ENCODE data around the gene HSD17B1. TPM values are rescaled to one million over a fixed set of nuclear protein-coding genes. Genes with fewer than 3 reads are reported as not detected.
"Not testable (repeated sequence)": the region's sequence is repeated elsewhere in the genome, so short reads cannot be mapped to it uniquely, and the experiment has no call there.

HSD17B1 gene
- total RNA-seq, 2 donors from 2014 or later: 0.14 to 2.8 TPM

GRCh38 chr17:42553866-42554249 lies 1.1 kb downstream of the HSD17B1 start:
- ATAC-seq (ENCODE audit: insufficient number of reproducible peaks, low FRiP score, low read depth) (no peak), DNase-seq (ENCODE audit: low spot score) (no peak)
- peak overlapping the region; percentile 93 for H3K4me3 ChIP-seq
- H3K36me3 ChIP-seq: no peaks in the 10 kb centered on the region
- H3K9me3 ChIP-seq: no peaks in the 10 kb centered on the region
- H3K27ac ChIP-seq: peak overlapping the region; percentile 70 to 81
- TF ChIP-seq, protein P1, sequence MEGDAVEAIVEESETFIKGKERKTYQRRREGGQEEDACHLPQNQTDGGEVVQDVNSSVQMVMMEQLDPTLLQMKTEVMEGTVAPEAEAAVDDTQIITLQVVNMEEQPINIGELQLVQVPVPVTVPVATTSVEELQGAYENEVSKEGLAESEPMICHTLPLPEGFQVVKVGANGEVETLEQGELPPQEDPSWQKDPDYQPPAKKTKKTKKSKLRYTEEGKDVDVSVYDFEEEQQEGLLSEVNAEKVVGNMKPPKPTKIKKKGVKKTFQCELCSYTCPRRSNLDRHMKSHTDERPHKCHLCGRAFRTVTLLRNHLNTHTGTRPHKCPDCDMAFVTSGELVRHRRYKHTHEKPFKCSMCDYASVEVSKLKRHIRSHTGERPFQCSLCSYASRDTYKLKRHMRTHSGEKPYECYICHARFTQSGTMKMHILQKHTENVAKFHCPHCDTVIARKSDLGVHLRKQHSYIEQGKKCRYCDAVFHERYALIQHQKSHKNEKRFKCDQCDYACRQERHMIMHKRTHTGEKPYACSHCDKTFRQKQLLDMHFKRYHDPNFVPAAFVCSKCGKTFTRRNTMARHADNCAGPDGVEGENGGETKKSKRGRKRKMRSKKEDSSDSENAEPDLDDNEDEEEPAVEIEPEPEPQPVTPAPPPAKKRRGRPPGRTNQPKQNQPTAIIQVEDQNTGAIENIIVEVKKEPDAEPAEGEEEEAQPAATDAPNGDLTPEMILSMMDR (IDR thresholded peaks at IDR 0.05): no peak
- H3K27me3 ChIP-seq (replicated peaks; ENCODE audit: insufficient read depth): no peaks in the 10 kb centered on the region
- H3K4me1 ChIP-seq (ENCODE audit: control insufficient read depth in 1 of 2, low read depth in 2 of 2): peaks cover 15 to 26% of the 10 kb centered on the region in 2 donors

- DNase-seq (ENCODE audit: low spot score) (no peak), ATAC-seq (ENCODE audit: insufficient number of reproducible peaks, low FRiP score, low read depth) (peak; percentile 84)
- H3K36me3 ChIP-seq: no peaks in the 10 kb centered on the region
- peak overlapping the region; percentile 93 for H3K4me3 ChIP-seq
- peak overlapping the region; percentile 70 to 81 for H3K27ac ChIP-seq
- TF ChIP-seq, protein P1 (IDR thresholded peaks at IDR 0.05): no peak
- H3K27me3 ChIP-seq (replicated peaks; ENCODE audit: insufficient read depth): no peaks in the 10 kb centered on the region
- peaks cover 15 to 26% of the 10 kb centered on the region in 2 donors for H3K4me1 ChIP-seq (ENCODE audit: control insufficient read depth in 1 of 2, low read depth in 2 of 2)
- no peaks in the 10 kb centered on the region for H3K9me3 ChIP-seq
Measured at GRCh38 chr17:42554250-42555121, 1.8 kb downstream of the HSD17B1 start.

DNA sequence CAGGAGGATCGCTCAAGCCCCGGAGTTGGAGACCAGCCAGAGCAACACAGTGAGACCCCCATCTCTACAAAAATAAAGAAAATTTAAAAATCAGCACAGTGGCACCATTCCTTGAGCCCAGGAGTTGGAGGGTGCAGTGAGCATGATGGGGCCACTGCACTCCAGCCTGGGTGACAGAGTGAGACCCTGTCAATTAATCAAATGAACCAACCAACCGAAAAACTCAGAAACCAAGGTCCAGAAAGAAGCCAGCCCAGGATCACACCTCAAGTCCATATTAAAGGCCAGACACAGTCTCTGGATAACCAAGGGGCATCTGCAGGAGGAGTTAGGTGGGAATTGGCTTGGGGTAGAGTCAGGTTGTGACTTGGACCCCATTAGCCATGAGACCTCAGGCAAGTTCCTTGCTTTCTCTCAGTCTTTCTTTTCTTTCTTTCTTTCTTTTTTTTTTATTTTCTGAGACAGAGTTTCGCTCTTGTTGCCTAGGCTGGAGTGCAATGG lies 2.4 kb downstream of the HSD17B1 start:
- no peak for ATAC-seq (ENCODE audit: insufficient number of reproducible peaks, low FRiP score, low read depth)
- Histone ChIP-seq H3K36me3 (no peaks in the 10 kb centered on the region), H3K4me3 (peak overlapping the region; percentile 93), H3K4me1 (ENCODE audit: control insufficient read depth in 1 of 2, low read depth in 2 of 2) (peaks cover 15 to 29% of the 10 kb centered on the region in 2 donors), H3K9me3 (no peaks in the 10 kb centered on the region), H3K27ac (peak overlapping the region; percentile 70 to 81), H3K27me3 (replicated peaks; ENCODE audit: insufficient read depth) (no peaks in the 10 kb centered on the region)
- no peak for DNase-seq (ENCODE audit: low spot score)
- TF ChIP-seq, protein P1 (IDR thresholded peaks at IDR 0.05): no peak

- not testable (repeated sequence) for ATAC-seq (ENCODE audit: insufficient number of reproducible peaks, low FRiP score, low read depth); DNase-seq (ENCODE audit: low spot score); H3K4me3 ChIP-seq; H3K27ac ChIP-seq; H3K36me3 ChIP-seq; H3K9me3 ChIP-seq; H3K27me3 ChIP-seq (replicated peaks; ENCODE audit: insufficient read depth)
- peaks cover 16 to 32% of the 10 kb centered on the region in 2 donors for H3K4me1 ChIP-seq (ENCODE audit: control insufficient read depth in 1 of 2, low read depth in 2 of 2)
Measured at GRCh38 chr17:42555961-42556617, 3.4 kb downstream of the HSD17B1 start.

DNA sequence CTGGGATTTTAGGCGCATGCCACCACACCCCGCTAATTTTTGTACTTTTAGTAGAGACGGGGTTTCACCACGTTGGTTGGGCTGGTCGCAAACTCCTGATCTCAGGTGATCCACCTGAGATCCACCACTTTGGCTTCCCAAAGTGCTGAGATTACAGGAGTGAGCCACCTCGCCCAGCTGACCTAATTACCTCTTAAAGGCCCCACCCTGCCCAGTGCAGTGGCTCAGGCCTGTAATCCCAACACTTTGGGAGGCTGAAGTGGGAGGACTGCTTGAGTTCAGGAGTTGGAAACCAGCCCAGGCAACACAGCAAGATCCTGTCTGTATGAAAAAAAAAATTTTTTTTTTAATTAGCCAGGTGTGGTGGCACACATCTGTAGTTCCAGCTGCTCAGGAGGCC lies 6.4 kb downstream of the HSD17B1 start:
- Histone ChIP-seq H3K36me3 (no peaks in the 10 kb centered on the region), H3K27ac (no peak overlapping the region), H3K4me3 (no peak overlapping the region), H3K4me1 (ENCODE audit: control insufficient read depth in 1 of 2, low read depth in 2 of 2) (peaks cover 29 to 40% of the 10 kb centered on the region in 2 donors), H3K27me3 (replicated peaks; ENCODE audit: insufficient read depth) (no peaks in the 10 kb centered on the region), H3K9me3 (no peaks in the 10 kb centered on the region)
- DNase-seq (ENCODE audit: low spot score) (no peak), ATAC-seq (ENCODE audit: insufficient number of reproducible peaks, low FRiP score, low read depth) (no peak)
- TF ChIP-seq, protein P1 (IDR thresholded peaks at IDR 0.05): no peak

Measured in thoracic aorta (tissue), 2 donors.